ENCODE results near the gene RASGRF2.
"Not testable (repeated sequence)": the region's sequence is repeated elsewhere in the genome, so short reads cannot be mapped to it uniquely, and the experiment has no call there.

The RASGRF2 gene

DNA sequence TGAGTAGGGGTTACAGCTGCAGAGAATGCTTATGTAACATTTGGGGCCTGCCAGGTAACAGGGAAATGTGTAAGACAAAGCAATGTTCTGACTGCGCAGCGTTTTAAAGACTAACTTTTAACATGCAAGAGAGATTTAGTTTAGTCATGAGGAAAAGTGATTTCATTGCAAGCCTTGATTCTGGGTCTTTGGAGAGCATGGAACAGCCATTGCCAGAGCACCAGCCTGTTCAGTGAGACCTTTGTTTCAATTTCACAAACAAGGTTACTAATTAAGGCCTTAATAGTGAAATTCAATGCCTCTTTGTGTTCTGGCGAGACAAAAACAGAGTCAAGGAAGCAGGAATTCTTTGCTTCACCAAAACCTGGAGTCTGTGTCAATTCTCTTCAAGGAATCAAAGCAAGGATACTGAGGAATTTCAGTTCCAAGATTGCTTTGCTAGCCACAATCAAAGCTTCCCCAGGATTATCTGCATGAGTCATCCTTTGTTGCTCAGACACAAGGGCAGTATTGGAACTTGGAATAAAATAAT is 287.3 kb downstream of the RASGRF2 start:
- peak; percentile 53 for DNase-seq

DNA sequence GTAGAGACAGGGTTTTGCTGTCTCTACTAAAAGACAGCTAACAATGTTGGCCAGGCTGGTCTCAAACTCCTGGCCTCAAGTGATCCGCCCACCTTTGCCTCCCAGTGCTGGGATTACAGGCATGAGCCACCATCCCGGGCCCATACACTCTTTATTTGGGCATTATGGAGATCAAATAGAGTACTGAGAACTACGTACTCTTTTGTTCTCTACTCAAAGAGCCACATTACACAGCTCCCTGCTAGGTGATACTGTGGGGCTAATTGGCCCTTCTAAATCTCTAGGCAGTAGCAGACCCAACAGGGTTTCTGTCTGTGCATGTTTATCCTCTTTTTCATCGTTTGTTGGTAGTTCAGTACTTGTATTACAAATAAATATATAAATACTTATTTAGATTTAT is 289.1 kb downstream of the RASGRF2 start:
- DNase-seq = no peak

DNA sequence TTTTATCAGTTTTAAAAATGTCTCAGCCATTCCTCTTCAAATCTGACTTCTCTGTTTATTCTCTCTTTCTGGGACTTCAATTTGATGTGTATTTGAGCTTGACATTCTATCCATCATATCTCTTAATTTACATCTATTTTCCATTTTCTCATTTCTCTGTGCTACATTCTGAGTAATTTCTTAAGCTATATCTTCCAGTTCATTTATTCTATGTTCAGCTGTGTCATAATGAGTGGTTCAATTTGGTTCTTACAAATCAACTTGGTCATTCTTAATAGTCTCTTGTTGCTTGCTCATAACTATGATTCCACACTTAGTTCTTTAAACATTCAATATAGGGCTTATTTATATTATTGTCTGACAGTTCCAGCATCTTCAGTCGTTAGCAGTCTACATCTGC is 289.8 kb downstream of the RASGRF2 start:
- no peak for DNase-seq

DNA sequence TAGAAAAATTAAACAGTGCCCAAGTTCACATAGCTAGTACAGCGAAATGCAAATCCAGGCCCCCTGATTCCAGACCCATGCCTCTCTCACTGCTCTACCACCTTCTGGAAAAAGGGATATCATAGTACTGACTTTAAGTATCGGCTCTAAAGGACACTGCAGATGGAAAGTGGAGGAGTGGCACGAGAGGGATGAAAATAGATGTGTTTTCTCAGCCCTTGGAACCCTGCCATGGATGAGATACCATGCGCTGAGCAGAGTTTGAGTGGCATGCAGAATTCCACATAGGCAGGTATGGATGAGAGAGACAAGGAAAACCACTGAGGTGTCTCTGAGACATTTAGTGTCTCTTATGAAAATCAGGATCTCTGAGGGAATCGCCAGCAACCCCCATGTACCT is 291.8 kb downstream of the RASGRF2 start:
- no peak for DNase-seq

DNA sequence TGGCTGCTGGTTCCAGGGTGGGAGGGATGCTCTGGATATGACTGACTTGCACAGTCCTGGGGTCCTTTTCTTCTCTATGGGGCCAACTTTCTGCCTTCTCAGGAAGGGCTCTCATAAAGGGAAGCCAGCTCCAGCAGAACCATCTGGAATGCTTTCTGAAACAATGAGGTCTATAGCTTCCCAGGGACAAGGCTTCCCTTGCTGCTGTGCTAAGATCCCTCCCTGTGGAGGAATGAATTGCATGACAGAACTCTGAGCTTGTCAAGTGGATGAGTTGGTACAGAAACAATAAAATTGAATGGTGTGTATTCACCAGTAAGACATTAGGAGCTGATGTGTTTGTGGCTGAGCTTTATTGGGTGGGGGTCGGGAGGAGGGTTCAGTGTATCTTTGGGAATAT is 292.7 kb downstream of the RASGRF2 start:
- no peak for DNase-seq

DNA sequence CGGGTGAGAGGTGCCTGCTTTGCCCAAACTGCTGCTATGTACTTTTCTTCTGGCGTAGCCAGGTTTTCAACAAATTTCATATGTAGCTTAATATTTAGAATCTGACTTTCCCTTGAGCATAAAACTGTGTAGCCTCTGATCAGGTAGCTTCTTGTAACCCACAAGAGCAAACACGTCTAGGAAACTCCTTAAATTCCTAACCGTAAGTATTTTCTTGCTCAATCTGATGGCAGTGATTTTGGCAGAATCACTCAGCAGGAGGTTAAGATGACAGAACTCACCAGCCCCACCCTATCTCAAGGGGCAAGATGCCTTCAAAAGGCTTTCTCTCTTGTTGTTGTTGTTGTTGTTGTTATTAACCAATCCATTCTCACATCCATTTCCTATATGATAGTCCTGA is 293.7 kb downstream of the RASGRF2 start:
- DNase-seq = no peak

DNA sequence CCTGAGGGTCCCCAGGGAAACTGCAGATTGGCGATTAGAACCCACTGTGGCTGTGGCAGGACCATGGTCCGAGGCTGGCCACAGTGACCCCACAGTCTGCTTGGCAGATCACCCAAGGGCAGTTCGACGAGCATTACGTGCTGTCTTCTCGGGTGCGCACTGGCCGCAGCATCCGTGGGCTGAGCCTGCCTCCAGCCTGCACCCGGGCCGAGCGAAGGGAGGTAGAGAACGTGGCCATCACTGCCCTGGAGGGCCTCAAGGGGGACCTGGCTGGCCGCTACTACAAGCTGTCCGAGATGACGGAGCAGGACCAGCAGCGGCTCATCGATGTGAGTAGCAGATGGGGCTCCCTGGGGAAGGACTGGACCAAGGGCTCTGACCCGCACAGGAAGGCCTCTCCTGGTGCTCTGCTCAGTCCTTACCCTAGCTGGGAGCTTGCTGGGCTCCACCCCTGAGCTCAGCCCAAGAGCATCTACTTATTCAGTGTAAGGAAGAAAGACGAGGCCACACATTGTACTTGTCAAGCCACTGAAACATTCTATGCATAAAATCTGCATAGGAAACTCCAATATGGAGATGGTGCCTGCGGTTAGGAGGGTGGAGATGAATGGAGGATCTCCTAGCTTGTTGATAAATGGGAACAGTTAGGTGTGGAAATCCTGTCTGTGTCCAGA is 294.9 kb downstream of the RASGRF2 start:
- DNase-seq = no peak

DNA sequence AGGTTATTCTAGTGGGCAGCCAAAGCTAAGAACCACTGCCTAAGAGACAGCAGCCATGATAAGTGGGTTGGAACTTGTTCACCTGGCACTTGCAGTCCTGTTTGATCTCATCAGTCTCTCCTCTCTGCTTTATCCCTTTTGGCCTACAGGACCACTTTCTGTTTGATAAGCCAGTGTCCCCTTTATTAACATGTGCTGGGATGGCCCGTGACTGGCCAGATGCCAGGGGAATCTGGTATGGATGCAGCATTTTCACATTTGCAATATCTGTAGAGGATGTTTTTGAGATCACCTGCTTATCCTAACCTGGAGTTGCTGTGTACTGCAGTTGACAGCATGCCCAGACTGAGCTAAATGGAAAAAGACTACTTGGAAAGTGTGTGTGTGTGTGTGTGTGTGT is 296.6 kb downstream of the RASGRF2 start:
- no peak for DNase-seq

DNA sequence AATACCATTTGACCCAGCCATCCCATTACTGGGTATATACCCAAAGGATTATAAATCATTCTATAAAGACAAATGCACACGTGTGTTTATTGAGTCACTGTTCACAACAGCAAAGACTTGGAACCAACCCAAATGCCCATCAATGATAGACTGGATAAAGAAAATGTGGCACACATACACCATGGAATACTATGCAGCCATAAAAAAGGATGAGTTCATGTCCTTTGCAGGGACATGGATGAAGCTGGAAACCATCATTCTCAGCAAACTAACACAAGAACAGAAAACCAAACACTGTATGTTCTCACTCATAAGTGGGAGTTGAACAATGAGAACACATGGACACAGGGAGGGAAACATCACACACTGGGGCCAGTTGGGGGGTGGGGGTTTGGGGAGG is 302.6 kb downstream of the RASGRF2 start:
- not testable (repeated sequence) for DNase-seq

DNA sequence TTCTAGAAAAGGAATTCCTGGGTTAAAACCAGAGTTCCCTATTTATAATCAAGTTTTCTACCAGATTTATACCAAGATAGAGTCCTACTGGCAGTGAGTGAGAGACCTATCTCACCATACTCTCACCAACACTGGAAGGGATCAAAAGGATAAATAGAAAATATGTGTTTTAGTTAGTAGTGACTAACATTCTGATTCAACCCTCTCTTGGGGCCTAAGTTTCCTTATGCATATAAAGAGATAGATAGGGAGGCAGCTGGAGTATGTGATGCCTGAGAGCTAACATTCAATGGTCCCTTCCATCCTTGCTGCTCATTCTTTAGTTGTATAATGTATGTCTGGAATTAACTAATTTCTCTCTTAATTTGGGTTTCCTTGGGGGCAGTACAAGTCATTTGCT is 304.9 kb downstream of the RASGRF2 start:
- peak; percentile 17 for DNase-seq

DNA sequence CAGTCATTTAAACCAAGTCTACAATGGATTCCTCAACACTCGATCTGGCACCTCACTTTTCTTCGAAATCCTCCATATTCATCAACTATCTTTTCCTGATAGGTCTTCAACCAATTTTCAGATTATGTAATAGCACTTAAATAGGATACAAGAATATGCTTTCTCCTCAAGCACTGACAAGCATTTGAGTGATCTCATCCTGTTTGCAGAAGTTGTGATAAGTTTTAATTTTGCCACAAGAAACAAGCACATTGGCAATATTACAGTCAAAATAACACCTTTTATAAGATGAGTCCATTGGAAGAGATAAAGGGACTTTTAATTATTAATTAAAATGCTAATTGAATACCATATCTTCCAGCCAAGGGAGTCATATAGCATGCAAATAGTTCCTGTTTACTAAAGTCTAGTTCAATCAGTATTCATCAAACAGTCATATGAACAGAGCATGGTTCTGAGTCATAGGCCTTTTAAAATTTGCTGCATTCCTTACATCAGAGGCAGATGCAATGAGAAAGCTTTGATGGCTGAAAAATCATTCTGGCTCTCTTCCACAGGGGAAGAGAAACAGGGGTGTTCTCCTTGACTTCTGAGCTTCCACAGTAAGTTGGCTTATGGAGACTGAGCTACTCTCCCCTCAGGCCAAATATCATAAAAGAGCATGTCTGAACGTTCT is 308.5 kb downstream of the RASGRF2 start:
- DNase-seq = peak; percentile 85

DNA sequence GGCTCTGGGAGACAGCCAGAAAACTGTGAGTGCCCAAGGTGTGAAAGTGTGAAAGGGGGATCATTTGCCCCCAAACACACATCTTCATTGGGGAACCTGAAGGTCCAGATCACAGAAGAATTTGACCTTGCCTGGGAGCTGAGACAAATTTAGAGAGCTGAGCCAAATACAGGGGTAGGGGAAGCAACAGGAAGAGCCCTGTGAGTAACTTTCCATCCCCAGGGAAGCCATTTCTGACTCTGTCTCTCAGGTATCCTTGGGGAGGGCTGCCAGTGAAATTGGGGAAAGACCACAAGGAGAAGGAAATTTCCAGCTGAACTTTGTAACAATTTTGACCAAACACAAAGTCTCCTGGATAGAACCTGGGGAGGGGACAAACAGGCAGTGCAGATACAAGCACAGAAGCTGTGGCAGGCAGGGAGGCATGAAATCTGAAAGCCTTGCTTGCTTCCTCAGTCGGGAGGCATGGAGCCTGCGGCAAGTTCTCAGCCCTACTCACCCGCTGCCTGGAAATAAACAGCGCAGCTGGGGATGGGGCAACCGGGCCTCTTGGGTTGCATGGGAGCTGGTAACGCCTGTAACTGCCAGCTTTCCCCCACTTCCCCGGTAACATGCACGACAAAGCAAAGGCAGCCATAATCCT is 309.7 kb downstream of the RASGRF2 start:
- DNase-seq = no peak

DNA sequence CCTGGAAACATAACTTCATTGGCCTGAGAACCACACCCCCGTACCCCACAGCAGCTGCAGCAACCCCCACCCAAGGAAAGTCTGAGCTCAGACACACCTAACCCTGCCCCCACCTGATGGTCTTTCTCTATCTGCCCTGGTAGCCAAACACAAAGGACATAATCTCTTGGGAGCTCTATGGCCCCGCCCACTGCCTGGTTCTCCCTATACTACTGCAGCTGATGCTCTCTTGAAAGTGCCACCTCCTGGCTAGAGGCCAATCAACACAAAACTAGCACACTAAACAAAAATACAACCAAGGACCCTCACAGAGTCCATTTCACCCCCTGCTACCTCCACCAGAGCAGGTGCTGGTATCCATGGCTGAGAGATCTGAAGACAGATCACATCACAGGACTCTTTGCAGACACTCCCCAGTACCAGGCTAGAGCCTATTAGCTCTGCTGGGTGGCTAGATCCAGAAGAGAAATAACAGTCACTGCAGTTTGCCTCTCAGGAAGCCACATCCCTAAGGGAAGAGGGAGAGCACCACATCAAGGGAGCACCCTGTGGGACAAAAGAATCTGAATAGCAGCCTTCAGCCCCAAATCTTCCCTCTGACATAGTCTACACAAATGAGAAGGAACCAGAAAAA is 310.3 kb downstream of the RASGRF2 start:
- DNase-seq = not testable (repeated sequence)

Measured in fibroblast of skin of right quadriceps (primary cell).